ENCODE data around the gene C6orf132.

DNA sequence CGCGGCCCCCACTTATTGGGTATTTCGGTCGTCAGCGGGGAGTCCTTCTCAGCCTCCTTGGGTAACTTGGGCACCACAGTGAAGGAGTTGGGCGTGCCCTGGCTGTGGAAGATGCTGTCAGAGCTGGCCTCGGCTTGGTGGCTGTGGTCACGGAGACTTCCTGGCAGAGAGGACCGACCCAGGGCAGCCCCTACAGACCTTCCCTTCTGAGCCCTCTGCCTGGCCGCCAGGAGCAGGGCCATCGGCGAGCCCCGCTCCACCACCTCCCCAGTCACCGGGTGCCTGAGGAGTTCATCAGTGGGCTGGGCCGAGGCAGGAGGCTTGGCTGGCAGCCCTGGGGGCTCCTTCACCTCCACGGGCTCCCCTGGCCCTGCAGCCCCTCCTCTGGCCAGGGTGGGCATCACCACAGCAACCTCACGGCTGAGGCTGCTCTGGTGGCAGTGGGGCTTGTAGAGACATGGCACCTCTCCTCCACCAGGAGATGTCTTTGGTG lies 37.2 kb downstream of the C6orf132 start:
- TF ChIP-seq POLR2A (IDR thresholded peaks at IDR 0.05; ENCODE audit: low read length) (no peak), GATA1 (IDR thresholded peaks at IDR 0.05; ENCODE audit: low read depth, low read length) (no peak)
